GM19099 (cell line): ENCODE data around the gene GIT1.

Source experiments
- POLR2A ChIP-seq: IDR thresholded peaks from 3 replicates; pipeline ENCODE4 v1.6.1; 2011; ENCODE audit warnings: low read depth; ENCODE audit not compliant: insufficient read length; ENCODE audit errors: extremely low read depth

GIT1 gene

GRCh38 chr17:29570521-29570920 lies 18.9 kb downstream of the GIT1 start:
- no peak for TF ChIP-seq POLR2A

- TF ChIP-seq POLR2A: no peak
Observed at GRCh38 chr17:29569245-29569950, 20.1 kb downstream of the GIT1 start.

DNA sequence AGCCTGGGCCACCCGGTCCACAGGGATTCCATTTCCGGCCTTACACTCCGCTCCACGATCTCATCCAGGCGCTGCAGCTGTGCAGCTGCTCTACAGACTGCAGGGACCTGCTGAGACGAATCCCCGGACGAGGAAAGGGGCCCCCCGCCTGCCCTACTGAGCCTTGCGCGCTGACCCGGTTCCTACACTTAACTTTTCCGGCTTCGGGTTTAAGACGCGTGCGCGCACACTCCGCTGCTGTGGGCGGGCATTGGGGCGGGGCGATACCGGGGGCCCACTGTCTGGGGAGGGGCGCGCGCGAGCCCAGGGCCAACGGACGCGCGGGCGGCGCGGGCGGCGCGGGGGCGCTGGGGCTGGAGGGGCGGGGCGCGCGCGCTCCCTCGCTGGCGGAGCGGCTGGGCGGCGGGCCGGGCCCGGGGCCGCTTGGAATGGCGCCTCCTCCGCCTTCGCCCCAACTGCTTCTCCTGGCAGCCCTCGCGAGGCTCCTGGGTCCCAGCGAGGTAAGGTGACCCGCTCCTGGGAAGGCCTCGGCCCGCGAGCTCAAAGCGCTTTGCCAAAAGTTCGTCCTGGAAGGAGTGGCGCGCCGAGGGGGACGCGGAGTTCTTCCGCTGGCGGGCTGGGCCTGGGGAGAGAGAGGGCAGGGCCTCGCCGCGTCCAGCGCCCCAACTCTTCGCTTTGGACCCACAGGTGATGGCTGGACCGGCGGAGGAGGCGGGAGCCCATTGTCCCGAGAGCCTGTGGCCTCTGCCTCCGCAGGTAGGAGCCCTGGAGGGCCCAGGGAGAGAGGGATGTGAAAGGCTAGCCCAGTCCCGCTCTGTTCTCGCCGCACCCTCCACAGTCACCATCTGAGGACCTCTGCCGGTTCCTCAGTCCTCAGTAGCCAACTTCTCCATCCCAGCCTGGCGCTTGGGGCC lies 20.9 kb downstream of the GIT1 start, which contains the start of gene TP53I13:
TP53I13 (plus strand) TSS at position 371 of the 914 bp plus-strand sequence; CDS start at position 429, 58 bp downstream.
- peak; percentile 80 for TF ChIP-seq POLR2A

DNA sequence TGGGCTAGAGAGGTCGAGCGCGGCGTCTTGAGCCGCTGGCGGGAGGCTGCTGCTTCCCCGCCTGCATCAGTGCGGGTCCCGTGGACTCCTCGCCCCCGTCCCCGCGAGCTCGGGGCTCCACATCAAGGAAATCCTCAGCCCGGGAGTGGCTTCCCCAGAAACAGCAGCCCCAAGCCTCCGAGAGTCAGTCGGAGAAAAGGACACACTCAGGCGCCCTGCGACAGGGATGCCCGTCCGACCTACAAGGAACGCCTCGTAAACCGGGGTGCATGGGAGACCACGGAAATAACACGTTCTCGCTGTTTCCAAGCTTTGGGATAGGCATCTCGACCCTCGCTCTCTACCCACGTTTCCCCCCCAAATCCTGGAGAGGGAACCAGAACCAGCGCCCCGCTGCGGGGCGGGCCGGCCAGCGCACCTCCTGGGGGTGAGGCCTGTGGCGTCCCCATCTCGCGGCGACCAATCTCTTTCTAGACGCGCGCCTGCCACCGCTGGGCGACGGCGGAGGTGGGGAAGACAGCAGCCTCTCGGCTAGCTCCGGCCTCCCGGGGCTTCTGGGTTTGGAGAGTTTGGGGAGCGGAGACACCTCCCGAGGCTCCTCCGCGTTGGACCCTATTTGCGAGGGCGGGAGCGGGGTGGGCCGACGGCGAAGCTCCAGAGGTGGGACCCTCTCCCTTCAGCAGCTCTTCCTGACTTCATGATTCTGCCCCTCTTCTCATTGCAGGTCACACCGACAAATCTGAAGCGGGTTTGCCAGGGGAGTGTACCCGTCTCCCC lies 21.7 kb downstream of the GIT1 start:
- peak; percentile 20 for TF ChIP-seq POLR2A

- TF ChIP-seq POLR2A: no peak
Observed at GRCh38 chr17:29567304-29567553, 22.2 kb downstream of the GIT1 start.

DNA sequence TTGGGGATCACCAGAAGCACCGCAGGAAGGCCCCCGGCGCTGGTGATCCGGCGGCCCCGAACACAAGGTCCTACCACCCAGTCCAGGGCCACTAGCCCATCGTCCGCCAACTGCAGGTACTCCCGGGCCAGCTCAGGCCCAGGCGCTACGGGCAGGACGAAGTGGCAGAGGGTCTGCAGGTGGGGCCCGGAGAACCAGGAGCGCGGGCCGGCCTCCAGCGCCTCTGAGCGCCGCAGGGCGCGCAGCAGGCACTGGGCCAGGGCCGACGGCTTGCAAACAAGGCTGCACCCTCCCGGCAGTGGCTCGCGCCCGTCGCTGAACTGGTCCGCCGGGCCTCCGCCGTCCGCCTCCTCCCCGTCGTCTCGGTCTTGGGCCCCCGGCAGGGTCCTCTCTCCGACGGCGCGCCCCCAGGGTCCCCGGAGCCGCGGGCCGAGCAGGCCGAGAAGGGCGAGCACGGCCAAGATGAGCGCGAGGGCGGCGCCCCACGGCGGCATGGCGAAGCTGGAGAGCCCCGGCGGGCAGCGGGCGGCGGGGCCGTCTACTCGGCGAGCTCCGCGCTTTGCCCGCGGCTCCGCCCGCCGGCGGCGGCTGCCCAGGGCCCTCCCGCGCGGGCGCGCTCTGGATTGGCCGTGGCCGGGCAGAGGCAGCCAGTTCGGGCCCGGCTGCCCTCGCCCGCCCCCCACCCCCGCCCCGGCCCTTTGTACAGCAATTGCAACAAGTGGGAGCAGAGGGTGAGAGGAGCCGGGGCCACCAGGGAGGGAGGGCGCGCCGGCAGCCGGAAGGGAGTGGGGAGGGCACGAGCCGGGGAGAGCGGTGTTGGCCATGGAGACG lies 22.8 kb downstream of the GIT1 start, which contains the start of gene ABHD15:
ABHD15 (minus strand) TSS at position 565 of the 831 bp plus-strand sequence; CDS start at position 494, 71 bp downstream.
- no peak for TF ChIP-seq POLR2A

DNA sequence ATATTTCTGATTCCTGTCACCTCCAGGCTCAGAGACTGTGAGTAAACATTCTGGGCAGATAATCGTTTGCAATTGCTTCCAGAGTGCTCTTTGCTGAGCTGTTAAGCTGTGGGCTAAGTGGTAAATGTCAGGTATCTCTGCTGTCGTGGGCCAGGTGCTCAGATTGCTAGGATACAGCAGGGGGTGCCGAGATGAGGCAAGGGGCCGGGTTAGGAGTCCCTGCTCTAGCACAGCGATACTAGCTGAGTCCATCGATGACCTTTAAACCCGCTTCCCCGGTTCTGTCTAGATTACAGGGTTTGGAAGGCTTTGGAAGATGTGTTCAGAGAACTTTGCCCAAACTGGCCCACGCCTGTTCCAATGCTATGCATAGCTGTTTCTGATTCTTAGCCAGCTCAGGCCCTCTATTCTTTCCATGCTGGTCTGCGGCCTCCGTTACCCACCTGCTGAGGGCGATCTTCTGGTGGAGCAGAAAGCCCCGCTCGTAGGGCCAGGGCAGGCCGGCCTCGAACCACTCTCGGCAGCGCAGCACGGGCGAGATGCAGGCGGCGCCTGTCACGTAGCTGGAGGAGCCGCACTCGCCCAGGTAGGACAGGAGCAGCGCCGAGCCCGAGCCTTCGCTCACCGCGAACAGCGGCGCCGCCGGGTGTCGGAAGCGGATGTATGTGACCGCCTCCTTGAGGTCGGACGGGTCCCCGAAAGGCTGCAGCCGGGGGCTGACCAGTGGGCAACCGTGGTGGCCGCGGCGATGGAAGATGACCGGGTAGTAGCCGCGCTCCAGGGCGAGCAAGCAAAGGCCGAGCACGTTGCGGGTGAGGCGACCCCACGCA lies 23.6 kb downstream of the GIT1 start:
- TF ChIP-seq POLR2A: peak; percentile 21

DNA sequence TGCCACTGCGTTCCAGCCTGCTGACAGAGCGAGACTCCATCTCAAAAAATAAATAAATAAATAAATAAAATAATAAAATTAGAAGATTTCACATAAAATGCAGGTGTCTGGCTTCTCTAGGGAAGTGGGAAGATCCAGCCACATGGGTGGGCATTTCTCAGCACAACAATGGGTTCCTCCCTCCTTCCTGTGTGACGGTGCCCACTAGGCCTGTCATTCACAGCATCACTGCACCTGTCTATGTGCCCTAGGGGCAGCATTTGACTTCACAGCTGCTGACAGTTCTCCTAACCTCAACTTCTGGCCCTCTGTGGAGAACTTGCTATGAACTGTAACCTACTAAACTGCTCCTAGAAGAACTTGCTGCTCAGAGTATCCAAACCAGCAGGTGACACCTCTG lies 25.6 kb downstream of the GIT1 start:
- no peak for TF ChIP-seq POLR2A

- no peak for TF ChIP-seq POLR2A
Observed at GRCh38 chr17:29562615-29563014, 26.8 kb downstream of the GIT1 start.

- TF ChIP-seq POLR2A: no peak
Observed at GRCh38 chr17:29561554-29562517, 27.6 kb downstream of the GIT1 start.

GRCh38 chr17:29560316-29560715 lies 29.1 kb downstream of the GIT1 start:
- TF ChIP-seq POLR2A: no peak

DNA sequence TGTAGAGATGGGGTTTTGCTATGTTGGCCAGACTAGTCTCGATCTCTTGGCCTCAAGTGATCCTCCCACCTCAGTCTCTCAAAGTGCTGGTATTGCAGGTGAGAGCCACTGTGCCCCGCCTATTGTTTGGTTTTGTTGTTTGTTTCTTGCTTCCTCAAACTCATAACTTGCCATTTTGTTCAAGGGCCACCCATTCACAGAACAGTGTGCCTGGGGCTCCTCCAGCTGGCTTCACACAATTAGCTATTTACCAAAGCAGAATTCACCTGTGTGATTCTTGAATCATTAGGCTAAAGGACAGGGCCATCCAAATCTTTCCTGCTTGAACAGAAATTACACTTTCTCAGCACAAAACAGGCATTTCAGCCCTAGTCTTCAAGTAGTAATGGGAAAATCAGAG lies 29.8 kb downstream of the GIT1 start:
- no peak for TF ChIP-seq POLR2A
